Subcutaneous adipose tissue (tissue), 4 donors: ENCODE measurements around the gene SLC8B1. TPM values are rescaled to one million over a fixed set of nuclear protein-coding genes. Genes with fewer than 3 reads are reported as not detected.

Experiments used
- total RNA-seq, 4 donors: library from RNA; depleted of rRNA; stranded (reverse); fragments of >200 nt; gene quantifications; one replicate each; pipeline ENCODE4 v1.1.0, GENCODE V29; 2016
- TF ChIP-seq, protein P1 (sequence below): fragments of 450-650 bp; IDR thresholded peaks from one replicate; pipeline ENCODE4 v1.5.1; 2016; ENCODE audit warnings: low read depth, mild to moderate bottlenecking, control low read depth, antibody characterized with exemption, moderate library complexity

SLC8B1 gene
- total RNA-seq, 4 donors from 2014 or later, result 16.8 to 53.9 (median 39.1) TPM

DNA sequence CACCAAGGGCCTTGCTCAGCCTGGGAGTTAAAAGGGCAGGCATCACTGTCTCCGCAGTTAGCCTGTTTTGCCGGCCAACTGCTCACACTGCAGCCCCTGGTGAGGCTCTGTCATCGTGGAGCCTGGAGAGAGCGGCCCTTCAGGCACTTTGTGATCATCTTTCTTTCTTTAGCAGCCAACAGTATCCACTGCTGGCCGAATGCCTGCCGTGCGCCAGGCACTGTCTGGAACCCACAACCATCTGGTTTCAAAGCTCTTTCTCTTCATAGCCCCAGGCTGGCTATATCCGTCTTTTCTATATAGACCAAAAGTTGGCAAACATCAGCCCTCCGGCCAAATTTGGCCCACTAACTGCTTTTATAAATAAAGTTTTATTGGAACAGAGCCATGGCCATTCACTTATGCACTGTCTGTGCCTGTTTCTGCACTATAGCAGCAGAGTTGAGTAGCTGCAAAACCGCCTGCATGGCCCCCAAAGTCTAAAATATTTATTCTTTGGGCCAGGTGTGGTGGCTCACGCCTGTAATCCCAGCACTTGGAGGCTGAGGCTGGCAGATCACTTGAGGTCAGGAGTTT, 29.5 kb downstream of the SLC8B1 start:
- TF ChIP-seq, protein P1, sequence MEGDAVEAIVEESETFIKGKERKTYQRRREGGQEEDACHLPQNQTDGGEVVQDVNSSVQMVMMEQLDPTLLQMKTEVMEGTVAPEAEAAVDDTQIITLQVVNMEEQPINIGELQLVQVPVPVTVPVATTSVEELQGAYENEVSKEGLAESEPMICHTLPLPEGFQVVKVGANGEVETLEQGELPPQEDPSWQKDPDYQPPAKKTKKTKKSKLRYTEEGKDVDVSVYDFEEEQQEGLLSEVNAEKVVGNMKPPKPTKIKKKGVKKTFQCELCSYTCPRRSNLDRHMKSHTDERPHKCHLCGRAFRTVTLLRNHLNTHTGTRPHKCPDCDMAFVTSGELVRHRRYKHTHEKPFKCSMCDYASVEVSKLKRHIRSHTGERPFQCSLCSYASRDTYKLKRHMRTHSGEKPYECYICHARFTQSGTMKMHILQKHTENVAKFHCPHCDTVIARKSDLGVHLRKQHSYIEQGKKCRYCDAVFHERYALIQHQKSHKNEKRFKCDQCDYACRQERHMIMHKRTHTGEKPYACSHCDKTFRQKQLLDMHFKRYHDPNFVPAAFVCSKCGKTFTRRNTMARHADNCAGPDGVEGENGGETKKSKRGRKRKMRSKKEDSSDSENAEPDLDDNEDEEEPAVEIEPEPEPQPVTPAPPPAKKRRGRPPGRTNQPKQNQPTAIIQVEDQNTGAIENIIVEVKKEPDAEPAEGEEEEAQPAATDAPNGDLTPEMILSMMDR, result no peak

DNA sequence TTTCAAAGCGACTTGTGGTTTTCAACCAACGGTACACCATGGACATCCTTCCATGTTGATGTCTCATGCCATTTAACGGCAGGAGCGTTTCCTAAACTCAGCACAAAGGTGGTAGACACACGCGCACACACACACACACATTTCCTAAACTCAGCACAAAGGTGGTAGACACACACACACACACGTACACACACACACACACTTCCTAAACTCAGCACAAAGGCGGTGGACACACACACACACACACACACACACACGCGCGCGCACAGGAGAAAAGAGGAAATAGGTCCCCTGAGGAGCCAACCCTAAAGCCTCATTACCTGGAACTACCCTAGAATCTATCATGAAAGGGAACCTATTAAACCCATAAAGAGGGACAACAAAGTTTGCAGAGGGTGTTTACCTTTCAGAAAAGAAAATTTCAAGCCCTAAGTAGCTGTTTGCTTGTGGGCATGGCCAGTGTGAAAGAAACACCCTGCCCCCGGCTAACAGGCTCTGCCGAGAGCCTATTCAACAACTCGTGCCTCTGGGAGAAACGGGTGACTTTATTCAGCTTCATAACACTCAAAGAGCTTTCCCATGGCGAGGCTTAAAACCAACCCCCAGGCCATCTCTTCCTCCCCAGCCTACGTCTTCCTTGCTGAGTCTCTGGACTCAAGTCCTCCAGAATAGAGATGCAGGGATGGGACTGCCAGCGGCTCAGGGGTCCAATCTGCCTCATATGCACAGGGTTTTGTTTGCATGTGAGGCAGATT, 31.8 kb downstream of the SLC8B1 start:
- TF ChIP-seq, protein P1, result no peak

GRCh38 chr12:113302466-113302865, 32.4 kb downstream of the SLC8B1 start:
- TF ChIP-seq, protein P1, result no peak

DNA sequence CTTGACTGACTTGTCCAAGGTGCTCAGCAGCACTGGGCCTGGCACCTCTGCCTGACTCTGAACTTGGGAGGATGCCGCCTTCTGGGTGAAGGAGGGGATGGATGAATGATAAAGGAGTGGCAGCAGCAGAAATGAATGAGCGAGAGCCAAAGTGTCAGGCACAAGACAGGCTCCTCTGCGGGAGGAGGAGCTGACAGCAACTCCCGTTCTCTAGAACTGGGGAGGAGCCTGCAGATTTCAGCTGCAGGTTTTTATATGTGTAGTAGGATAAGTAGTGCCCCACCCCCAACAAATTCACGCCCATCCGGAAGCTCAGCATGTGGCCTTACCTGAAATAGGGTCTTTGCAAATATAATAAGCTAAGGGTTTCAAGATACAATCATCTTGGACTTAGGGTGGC, 33.1 kb downstream of the SLC8B1 start:
- TF ChIP-seq, protein P1, result no peak

- TF ChIP-seq, protein P1, result no peak
Measured at GRCh38 chr12:113299619-113300237, 35.2 kb downstream of the SLC8B1 start.

DNA sequence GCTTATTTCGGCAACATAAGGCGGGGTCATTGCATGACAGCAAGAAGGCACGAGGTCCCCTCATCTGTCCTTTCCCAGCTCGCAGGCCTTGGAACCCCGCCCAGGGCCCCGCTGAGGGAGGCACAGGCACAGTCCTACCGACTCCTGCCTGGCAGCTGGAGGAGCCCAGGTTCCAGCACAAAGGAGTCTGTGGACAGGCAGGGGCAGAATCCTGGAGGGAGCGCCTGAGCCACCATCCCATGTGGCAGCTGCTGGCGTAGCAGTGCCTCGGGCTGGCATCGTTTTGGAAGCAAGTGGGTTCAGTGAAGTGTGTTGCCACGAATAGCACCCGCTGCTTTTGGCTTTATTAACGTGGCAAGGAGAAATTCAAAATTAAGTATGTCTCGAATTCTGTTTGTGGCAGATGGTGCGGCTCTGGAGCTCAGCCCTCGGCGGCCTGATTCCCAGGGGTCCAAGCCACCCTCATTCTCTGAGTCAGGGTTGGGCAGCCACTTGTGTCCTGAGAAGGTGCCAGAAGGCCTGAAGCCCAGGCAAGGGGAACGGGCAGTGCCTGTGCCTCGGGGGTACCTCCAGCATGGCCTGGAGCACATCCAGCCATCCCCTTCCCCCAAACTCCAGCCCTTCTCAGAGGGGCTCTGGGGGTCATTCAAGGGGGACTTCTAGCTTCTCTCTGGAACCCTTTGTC, 35.9 kb downstream of the SLC8B1 start:
- TF ChIP-seq, protein P1, result no peak

- TF ChIP-seq, protein P1, result no peak
Measured at GRCh38 chr12:113298472-113298817, 36.5 kb downstream of the SLC8B1 start.
